K562 (cell line): ENCODE data around the gene KLK8. TPM values are rescaled to one million over a fixed set of nuclear protein-coding genes. Genes with fewer than 3 reads are reported as not detected.

Source experiments
- CCAR2 ChIP-seq: fragments of 200-400 bp; formaldehyde crosslinking; IDR thresholded peaks from 2 replicates; pipeline ENCODE4 v1.6.1; 2017; ENCODE audit warnings: mild to moderate bottlenecking, low read depth, low read length
- RBFOX2 ChIP-seq: fragments of 200-400 bp; formaldehyde crosslinking; IDR thresholded peaks from 2 replicates; pipeline ENCODE4 v1.6.1; 2017; ENCODE audit warnings: low read depth, mild to moderate bottlenecking, low read length, moderate library complexity
- ZBTB8A ChIP-seq: fragments of 450-650 bp; IDR thresholded peaks from 2 replicates; pipeline ENCODE4 v1.6.1; 2018; ENCODE audit warnings: mild to moderate bottlenecking, moderate library complexity; ENCODE audit not compliant: partially characterized antibody
- polyA plus RNA-seq, 8 experiments: library from polyadenylated mRNA; depleted of rRNA in 4 of 8; stranded (reverse) in 5 of 8; unstranded in 3 of 8; fragments of >200 nt; fragmentation: Nextera tagmentation in 2 of 8; fragmentation: Illumina TruSeq in 1 of 8; extraction: Ambion mirVana in 2 of 8; extraction: Trizol in 1 of 8; gene quantifications; 2 replicates each; pipeline versions ENCODE4 v1.2.1 to v1.2.3, GENCODE V29; 2011 to 2014; ENCODE audit warnings: inconsistent platforms in 1 of 8, missing spikeins in 1 of 8
- total RNA-seq, 7 experiments: library from RNA; depleted of rRNA in 6 of 7; stranded (reverse); fragments of >200 nt in 6 of 7; fragmentation: Illumina TruSeq in 2 of 7; extraction: Trizol in 2 of 7; gene quantifications; 2 replicates each; pipeline versions ENCODE4 v1.2.1 to v1.2.3, GENCODE V29; 2011 to 2021; ENCODE audit warnings: low replicate concordance in 1 of 7
- TF ChIP-seq, protein P1 (sequence below): sonication (generic); formaldehyde crosslinking; IDR thresholded peaks from 2 replicates; pipeline ENCODE4 v1.8.0; 2023; ENCODE audit warnings: missing genetic modification reagents, mild to moderate bottlenecking, borderline replicate concordance
- TF ChIP-seq, protein P2 (sequence below): sonication (generic); formaldehyde crosslinking; IDR thresholded peaks from 2 replicates; pipeline ENCODE4 v1.8.0; 2022; ENCODE audit warnings: missing genetic modification reagents, mild to moderate bottlenecking, borderline replicate concordance

Gene KLK8
- total and polyA plus RNA-seq, 9 of the 15 experiments (the other 6 are each of a cell fraction or from before 2014, with no cell fraction given) = 0.37 to 1.7 (median 0.76) TPM

- TF ChIP-seq, protein P1, sequence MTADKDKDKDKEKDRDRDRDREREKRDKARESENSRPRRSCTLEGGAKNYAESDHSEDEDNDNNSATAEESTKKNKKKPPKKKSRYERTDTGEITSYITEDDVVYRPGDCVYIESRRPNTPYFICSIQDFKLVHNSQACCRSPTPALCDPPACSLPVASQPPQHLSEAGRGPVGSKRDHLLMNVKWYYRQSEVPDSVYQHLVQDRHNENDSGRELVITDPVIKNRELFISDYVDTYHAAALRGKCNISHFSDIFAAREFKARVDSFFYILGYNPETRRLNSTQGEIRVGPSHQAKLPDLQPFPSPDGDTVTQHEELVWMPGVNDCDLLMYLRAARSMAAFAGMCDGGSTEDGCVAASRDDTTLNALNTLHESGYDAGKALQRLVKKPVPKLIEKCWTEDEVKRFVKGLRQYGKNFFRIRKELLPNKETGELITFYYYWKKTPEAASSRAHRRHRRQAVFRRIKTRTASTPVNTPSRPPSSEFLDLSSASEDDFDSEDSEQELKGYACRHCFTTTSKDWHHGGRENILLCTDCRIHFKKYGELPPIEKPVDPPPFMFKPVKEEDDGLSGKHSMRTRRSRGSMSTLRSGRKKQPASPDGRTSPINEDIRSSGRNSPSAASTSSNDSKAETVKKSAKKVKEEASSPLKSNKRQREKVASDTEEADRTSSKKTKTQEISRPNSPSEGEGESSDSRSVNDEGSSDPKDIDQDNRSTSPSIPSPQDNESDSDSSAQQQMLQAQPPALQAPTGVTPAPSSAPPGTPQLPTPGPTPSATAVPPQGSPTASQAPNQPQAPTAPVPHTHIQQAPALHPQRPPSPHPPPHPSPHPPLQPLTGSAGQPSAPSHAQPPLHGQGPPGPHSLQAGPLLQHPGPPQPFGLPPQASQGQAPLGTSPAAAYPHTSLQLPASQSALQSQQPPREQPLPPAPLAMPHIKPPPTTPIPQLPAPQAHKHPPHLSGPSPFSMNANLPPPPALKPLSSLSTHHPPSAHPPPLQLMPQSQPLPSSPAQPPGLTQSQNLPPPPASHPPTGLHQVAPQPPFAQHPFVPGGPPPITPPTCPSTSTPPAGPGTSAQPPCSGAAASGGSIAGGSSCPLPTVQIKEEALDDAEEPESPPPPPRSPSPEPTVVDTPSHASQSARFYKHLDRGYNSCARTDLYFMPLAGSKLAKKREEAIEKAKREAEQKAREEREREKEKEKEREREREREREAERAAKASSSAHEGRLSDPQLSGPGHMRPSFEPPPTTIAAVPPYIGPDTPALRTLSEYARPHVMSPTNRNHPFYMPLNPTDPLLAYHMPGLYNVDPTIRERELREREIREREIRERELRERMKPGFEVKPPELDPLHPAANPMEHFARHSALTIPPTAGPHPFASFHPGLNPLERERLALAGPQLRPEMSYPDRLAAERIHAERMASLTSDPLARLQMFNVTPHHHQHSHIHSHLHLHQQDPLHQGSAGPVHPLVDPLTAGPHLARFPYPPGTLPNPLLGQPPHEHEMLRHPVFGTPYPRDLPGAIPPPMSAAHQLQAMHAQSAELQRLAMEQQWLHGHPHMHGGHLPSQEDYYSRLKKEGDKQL (CRISPR knock-in tag) = no peak
- no peak for TF ChIP-seq RBFOX2
- TF ChIP-seq ZBTB8A = no peak
- TF ChIP-seq, protein P2, sequence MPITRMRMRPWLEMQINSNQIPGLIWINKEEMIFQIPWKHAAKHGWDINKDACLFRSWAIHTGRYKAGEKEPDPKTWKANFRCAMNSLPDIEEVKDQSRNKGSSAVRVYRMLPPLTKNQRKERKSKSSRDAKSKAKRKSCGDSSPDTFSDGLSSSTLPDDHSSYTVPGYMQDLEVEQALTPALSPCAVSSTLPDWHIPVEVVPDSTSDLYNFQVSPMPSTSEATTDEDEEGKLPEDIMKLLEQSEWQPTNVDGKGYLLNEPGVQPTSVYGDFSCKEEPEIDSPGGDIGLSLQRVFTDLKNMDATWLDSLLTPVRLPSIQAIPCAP = no peak
- no peak for TF ChIP-seq CCAR2
These were observed at the start of gene KLK8 (continued) for GRCh38 chr19:51001515-51001914.
